HL-60 (cell line): ENCODE measurements around the gene SPTB.

Experiments
- DNase-seq, 2 experiments: peaks; one replicate each; pipeline ENCODE4 v3.0.0-alpha.2; 2010 to 2020; ENCODE audit warnings: low read depth in 1 of 2, low spot score in 1 of 2
- H3K27ac ChIP-seq: fragments of 250-450 bp; sonication (Bioruptor Pico); replicated peaks from 2 replicates; pipeline ENCODE4 v1.5.1; 2020; ENCODE audit warnings: mild to moderate bottlenecking, moderate library complexity
- H3K27me3 ChIP-seq: fragments of 250-450 bp; sonication (Bioruptor Pico); 2 replicates; pipeline ENCODE4 v1.5.1; 2021; ENCODE audit warnings: mild to moderate bottlenecking, moderate library complexity; ENCODE audit not compliant: insufficient read depth, poor library complexity, severe bottlenecking
- H3K4me3 ChIP-seq: replicated peaks from 2 replicates; pipeline ENCODE4 v1.5.1; 2011; ENCODE audit warnings: mild to moderate bottlenecking, control low read depth, low read length; ENCODE audit not compliant: insufficient read depth
- CTCF ChIP-seq: IDR thresholded peaks from one replicate; pipeline ENCODE4 v1.5.1; 2011; ENCODE audit warnings: low read length, control low read depth, inconsistent platforms; ENCODE audit not compliant: insufficient read depth
- GABPA ChIP-seq: IDR thresholded peaks from 2 replicates; pipeline ENCODE4 v1.6.1; 2012; ENCODE audit warnings: low read depth
- POLR2AphosphoS5 ChIP-seq: IDR thresholded peaks from 2 replicates; pipeline ENCODE4 v1.6.1; 2012; ENCODE audit warnings: low read depth
- REST ChIP-seq: IDR thresholded peaks from 2 replicates; pipeline ENCODE4 v1.6.1; 2012; ENCODE audit warnings: low read depth; ENCODE audit not compliant: insufficient replicate concordance
- SPI1 ChIP-seq: IDR thresholded peaks from 2 replicates; pipeline ENCODE4 v1.6.1; 2012; ENCODE audit warnings: low read depth, mild to moderate bottlenecking, borderline replicate concordance

SPTB gene

GRCh38 chr14:64873506-64874219 lies 6.0 kb downstream of the SPTB start:
- no peak for DNase-seq
- no peak overlapping the region for H3K27ac ChIP-seq
- TF ChIP-seq REST (no peak), SPI1 (no peak), GABPA (no peak), POLR2AphosphoS5 (no peak), CTCF (no peak)
- H3K4me3 ChIP-seq: no peak overlapping the region
- H3K27me3 ChIP-seq: peaks cover 3% of the 10 kb centered on the region

- H3K27me3 ChIP-seq: no peaks in the 10 kb centered on the region
- no peak overlapping the region for H3K4me3 ChIP-seq
- no peak for TF ChIP-seq REST
- TF ChIP-seq GABPA: no peak
- no peak for TF ChIP-seq CTCF
- no peak for TF ChIP-seq POLR2AphosphoS5
- TF ChIP-seq SPI1: no peak
- DNase-seq: no peak
- H3K27ac ChIP-seq: no peak overlapping the region
Measured at GRCh38 chr14:64871344-64871743, 8.4 kb downstream of the SPTB start.

GRCh38 chr14:64870160-64870559 lies 9.5 kb downstream of the SPTB start:
- Histone ChIP-seq H3K4me3 (no peak overlapping the region), H3K27ac (no peak overlapping the region), H3K27me3 (no peaks in the 10 kb centered on the region)
- DNase-seq: no peak
- TF ChIP-seq REST (no peak), POLR2AphosphoS5 (no peak), GABPA (no peak), SPI1 (no peak), CTCF (no peak)
